ENCODE results near the gene SP140.

SP140 gene

DNA sequence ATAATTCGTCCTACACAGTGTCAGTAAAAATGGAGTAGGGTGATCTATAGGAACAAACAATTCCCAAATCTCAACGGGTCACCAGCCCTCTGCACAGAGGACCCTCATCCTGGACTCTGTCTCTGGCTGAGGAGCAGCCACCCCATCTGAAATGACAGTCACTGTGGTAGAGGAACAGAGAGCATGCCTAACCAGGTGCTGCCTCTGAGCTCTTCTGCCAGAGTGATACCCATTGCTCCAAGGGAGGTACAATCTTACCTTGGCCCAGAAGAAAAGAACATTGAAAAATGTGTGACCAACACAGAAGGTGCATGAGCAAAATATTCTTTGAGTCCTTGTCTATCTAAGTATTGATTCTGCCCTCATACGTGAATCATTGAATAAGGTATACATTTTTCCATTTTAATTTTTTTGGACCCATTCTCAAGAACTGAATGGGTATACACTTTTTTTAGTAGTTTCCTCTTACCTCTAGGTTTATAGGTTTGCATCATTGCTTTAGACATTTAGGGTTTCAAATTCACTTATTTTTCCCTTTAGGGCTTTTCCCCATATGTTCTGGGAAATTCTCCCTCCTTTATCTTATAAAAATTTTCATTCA is 8.7 kb downstream of the SP140 start:
- no peaks in the 10 kb centered on the region for H3K27me3 ChIP-seq
- no peaks in the 10 kb centered on the region for H3K36me3 ChIP-seq
- intact Hi-C loops (cut with DNase I; ENCODE audit: low total_unique reads): no loop called here
- H3K27ac ChIP-seq: no peak overlapping the region
- DNase-seq: no peak
- no peak overlapping the region for H3K4me3 ChIP-seq
- peaks cover 0 to 9% (median 7%) of the 10 kb centered on the region in 3 donors for H3K9me3 ChIP-seq
- TF ChIP-seq, protein P1, sequence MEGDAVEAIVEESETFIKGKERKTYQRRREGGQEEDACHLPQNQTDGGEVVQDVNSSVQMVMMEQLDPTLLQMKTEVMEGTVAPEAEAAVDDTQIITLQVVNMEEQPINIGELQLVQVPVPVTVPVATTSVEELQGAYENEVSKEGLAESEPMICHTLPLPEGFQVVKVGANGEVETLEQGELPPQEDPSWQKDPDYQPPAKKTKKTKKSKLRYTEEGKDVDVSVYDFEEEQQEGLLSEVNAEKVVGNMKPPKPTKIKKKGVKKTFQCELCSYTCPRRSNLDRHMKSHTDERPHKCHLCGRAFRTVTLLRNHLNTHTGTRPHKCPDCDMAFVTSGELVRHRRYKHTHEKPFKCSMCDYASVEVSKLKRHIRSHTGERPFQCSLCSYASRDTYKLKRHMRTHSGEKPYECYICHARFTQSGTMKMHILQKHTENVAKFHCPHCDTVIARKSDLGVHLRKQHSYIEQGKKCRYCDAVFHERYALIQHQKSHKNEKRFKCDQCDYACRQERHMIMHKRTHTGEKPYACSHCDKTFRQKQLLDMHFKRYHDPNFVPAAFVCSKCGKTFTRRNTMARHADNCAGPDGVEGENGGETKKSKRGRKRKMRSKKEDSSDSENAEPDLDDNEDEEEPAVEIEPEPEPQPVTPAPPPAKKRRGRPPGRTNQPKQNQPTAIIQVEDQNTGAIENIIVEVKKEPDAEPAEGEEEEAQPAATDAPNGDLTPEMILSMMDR (IDR thresholded peaks at IDR 0.05): no peak
- H3K4me1 ChIP-seq: no peaks in the 10 kb centered on the region

DNA sequence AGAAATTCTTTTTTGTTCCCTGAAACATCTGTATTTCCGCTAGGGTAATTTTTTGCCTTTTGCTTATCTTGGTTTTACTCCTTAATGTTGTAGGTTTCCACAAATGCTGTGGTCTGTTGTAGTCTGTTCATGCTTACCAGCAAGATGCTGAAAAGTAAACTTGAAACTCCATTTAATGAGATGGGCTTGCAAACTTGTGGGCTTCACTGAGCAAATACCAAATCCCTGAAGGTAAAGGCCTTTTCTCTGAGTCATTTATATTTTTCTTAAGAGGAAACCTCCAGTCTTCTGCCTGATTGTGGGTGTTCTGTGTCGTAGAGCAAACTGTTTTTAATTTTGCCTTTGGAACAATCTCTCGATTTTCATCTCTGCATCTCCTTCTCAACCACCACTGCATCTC is 9.3 kb downstream of the SP140 start:
- Histone ChIP-seq H3K4me3 (no peak overlapping the region), H3K9me3 (peaks cover 0 to 9% (median 5%) of the 10 kb centered on the region in 3 donors), H3K27ac (no peak overlapping the region), H3K4me1 (no peaks in the 10 kb centered on the region), H3K27me3 (no peaks in the 10 kb centered on the region), H3K36me3 (no peaks in the 10 kb centered on the region)
- no peak for DNase-seq
- TF ChIP-seq, protein P1 (IDR thresholded peaks at IDR 0.05): no peak
- intact Hi-C loops (cut with DNase I; ENCODE audit: low total_unique reads): no loop called here

DNA sequence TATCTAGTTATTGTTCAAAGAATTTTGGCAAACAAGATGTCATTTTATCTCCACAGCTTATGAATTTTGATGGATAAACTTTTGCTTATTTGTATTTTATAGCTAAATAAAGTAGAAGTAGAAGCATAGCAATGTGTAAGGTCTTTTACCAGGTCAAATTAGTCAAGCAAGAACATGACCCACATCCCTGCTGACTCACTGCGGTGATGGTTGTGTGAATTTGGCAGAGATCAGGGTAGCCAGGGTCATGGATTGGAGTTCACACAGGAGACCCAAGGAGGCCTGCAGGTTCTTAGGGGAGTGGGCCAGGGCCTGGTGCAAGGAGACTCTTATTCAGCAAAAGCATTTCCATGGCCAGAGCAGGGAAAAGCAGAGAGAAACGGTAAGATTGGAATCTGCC is 18.7 kb downstream of the SP140 start:
- no peaks in the 10 kb centered on the region for H3K4me1 ChIP-seq
- H3K27ac ChIP-seq: no peak overlapping the region
- H3K9me3 ChIP-seq: no peaks in the 10 kb centered on the region
- no peaks in the 10 kb centered on the region for H3K27me3 ChIP-seq
- no peaks in the 10 kb centered on the region for H3K36me3 ChIP-seq
- H3K4me3 ChIP-seq: no peak overlapping the region
- TF ChIP-seq, protein P1 (IDR thresholded peaks at IDR 0.05): no peak
- intact Hi-C loops (cut with DNase I; ENCODE audit: low total_unique reads): no loop called here
- no peak for DNase-seq

DNA sequence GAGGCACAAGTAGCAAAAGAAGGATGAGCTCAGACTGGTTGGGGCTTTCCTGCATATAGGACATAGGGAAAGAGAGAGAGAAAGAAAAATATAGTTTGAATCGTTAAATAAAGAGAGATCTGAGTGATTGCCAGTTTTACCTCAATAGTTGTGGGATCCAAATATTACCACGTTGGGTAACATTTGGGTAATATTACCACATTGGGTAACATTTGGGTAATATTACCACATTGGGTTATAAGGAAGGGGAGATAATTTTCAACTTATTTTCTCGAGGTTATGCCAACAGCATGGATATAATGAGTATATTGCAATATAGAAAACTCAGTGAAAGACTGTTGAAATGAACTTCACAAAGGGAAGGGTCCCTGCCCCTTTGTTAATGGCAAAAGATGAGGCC is 20.7 kb downstream of the SP140 start:
- Histone ChIP-seq H3K36me3 (no peaks in the 10 kb centered on the region), H3K27me3 (no peaks in the 10 kb centered on the region), H3K4me1 (no peaks in the 10 kb centered on the region), H3K27ac (no peak overlapping the region), H3K9me3 (no peaks in the 10 kb centered on the region), H3K4me3 (no peak overlapping the region)
- no peak for DNase-seq
- intact Hi-C loops (cut with DNase I; ENCODE audit: low total_unique reads): no loop called here
- TF ChIP-seq, protein P1 (IDR thresholded peaks at IDR 0.05): no peak

DNA sequence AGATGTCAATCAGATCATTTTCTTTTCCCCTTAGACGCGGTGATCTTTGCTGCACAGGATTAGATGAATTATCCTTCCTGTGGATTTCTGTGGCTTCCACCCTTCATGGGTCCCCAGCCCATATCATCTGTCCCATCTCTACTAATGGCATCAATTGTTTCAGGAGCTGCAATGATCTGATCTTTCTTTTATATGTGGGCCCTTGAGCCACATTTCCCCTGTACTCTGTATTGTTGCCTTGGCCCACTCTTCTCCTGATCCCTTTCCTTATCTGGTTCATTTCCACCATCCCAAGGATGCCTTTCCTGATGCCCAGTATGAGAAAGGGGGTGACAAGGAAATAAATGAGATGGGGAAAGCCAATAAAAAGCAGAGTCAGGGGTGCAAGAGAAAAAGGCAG is 24.7 kb downstream of the SP140 start:
- H3K4me1 ChIP-seq: no peaks in the 10 kb centered on the region
- DNase-seq: no peak
- TF ChIP-seq, protein P1 (IDR thresholded peaks at IDR 0.05): no peak
- intact Hi-C loops (cut with DNase I; ENCODE audit: low total_unique reads): no loop called here
- H3K27ac ChIP-seq: no peak overlapping the region
- H3K9me3 ChIP-seq: no peaks in the 10 kb centered on the region
- H3K36me3 ChIP-seq: no peaks in the 10 kb centered on the region
- H3K4me3 ChIP-seq: no peak overlapping the region
- no peaks in the 10 kb centered on the region for H3K27me3 ChIP-seq

Data from tibial artery (tissue), 4 donors.